Measurements from ENCODE around the gene ST8SIA6. TPM values are rescaled to one million over a fixed set of nuclear protein-coding genes. Genes with fewer than 3 reads are reported as not detected.

The ST8SIA6 gene
- total and polyA plus RNA-seq, 2 of the 8 experiments (the other 6 are each of a cell fraction or from before 2014, with no cell fraction given): 0.70 to 1.1 TPM

DNA sequence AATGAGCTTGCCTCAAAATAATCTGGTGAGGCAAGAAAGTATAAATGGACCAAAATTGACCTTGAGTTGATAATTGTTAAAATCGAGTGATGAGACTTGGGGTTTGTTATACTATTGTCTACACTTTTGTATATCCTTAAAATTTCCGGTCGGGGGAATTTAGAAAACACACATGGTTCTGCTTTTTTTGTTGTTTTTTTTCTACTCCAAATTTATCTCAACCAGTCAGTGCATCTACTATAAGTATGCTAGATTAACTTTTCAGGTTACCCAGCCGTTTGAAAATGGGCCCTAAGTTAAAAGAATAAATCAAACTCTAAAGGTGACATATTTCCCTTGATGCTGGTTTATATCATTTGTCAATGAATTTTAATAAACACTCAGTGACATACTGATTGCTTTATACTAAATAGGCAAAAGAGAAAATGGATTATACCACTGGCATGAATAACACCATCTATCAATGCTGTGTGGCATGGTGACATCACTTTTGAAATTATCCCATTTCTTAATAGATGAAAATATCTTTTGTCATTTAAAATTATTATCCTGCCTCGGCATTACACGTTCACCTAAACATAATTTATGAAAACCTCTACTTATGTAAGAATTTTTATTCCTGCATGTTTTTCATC, 40.3 kb upstream of the ST8SIA6 start:
- CTCF ChIA-PET (ENCODE audit: partially characterized antibody): no interaction called here

More for the DNA sequence above, 40.3 kb upstream of the ST8SIA6 start:
- Histone ChIP-seq H2BK12ac (ENCODE audit: low read depth, low read length) (no peak overlapping the region), H4K20me1 (replicated peaks in 1 of 2; ENCODE audit: control insufficient read depth in 1 of 2, insufficient read depth in 2 of 2, low read length in 2 of 2) (no peaks in the 10 kb centered on the region), H3K27ac (ENCODE audit: low read depth, low read length) (no peak overlapping the region), H2BK15ac (ENCODE audit: low read length) (no peak overlapping the region), H2BK20ac (ENCODE audit: low read length) (no peak overlapping the region), H4K91ac (replicated peaks; ENCODE audit: insufficient read length, low read length) (no peak overlapping the region), H3K23me2 (ENCODE audit: low read depth, low read length) (no peaks in the 10 kb centered on the region), H3K4me1 (replicated peaks in 1 of 4; ENCODE audit: control insufficient read depth in 3 of 4, insufficient read depth in 4 of 4, low read length in 3 of 4) (no peaks in the 10 kb centered on the region), H3K9ac (replicated peaks in 1 of 4; ENCODE audit: extremely low read depth in 1 of 4, low read depth in 3 of 4, low read length in 3 of 4) (no peak overlapping the region), H2BK120ac (replicated peaks; ENCODE audit: low read depth, low read length) (no peak overlapping the region), H3K79me1 (ENCODE audit: low read depth, low read length) (no peaks in the 10 kb centered on the region), H3K79me2 (ENCODE audit: control insufficient read depth in 1 of 2, insufficient read depth in 2 of 2, low read length in 2 of 2) (no peaks in the 10 kb centered on the region), H3K56ac (replicated peaks; ENCODE audit: insufficient read length, low read depth, low read length) (no peak overlapping the region), H3K27me3 (replicated peaks in 1 of 4; ENCODE audit: control insufficient read depth in 3 of 4, extremely low read depth in 1 of 4, insufficient read depth in 3 of 4, low read length in 3 of 4) (no peaks in the 10 kb centered on the region), H4K8ac (ENCODE audit: extremely low read depth, insufficient read depth, low read length) (no peak overlapping the region), H3K23ac (ENCODE audit: insufficient read length) (no peak overlapping the region), H4K5ac (ENCODE audit: insufficient read length, low read depth, low read length) (no peak overlapping the region), H3K4me2 (ENCODE audit: insufficient read depth in 1 of 2, low read depth in 2 of 2, low read length in 2 of 2) (no peak overlapping the region), H3K18ac (ENCODE audit: extremely low read depth, low read length) (no peak overlapping the region), H3K36me3 (ENCODE audit: control insufficient read depth in 2 of 4, insufficient read depth in 4 of 4, low read length in 3 of 4) (no peaks in the 10 kb centered on the region), H3K4ac (replicated peaks; ENCODE audit: insufficient read length, low read depth, low read length) (no peak overlapping the region), H2AFZ (ENCODE audit: low read length) (no peak overlapping the region), H2AK5ac (ENCODE audit: low read depth, low read length) (no peak overlapping the region), H3K9me3 (ENCODE audit: insufficient read depth in 2 of 2, low read depth in 1 of 2, low read length in 1 of 2) (no peaks in the 10 kb centered on the region; a peak in 1 of 4 replicates), H3K4me3 (ENCODE audit: extremely low read depth in 1 of 4, insufficient read depth in 2 of 4, low read depth in 3 of 4, low read length in 4 of 4) (no peak overlapping the region), H2BK5ac (ENCODE audit: low read depth, low read length) (no peak overlapping the region), H3K14ac (ENCODE audit: insufficient read length) (no peak overlapping the region)
- DNase-seq (ENCODE audit: low read depth in 1 of 2, low spot score in 2 of 2): no peak
- TF ChIP-seq, protein P1, sequence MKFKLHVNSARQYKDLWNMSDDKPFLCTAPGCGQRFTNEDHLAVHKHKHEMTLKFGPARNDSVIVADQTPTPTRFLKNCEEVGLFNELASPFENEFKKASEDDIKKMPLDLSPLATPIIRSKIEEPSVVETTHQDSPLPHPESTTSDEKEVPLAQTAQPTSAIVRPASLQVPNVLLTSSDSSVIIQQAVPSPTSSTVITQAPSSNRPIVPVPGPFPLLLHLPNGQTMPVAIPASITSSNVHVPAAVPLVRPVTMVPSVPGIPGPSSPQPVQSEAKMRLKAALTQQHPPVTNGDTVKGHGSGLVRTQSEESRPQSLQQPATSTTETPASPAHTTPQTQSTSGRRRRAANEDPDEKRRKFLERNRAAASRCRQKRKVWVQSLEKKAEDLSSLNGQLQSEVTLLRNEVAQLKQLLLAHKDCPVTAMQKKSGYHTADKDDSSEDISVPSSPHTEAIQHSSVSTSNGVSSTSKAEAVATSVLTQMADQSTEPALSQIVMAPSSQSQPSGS (IDR thresholded peaks at IDR 0.05; ENCODE audit: low read length): no peak
- TF ChIP-seq FOSL1 (IDR thresholded peaks at IDR 0.05; ENCODE audit: insufficient read depth, low read depth, low read length): no peak
- TF ChIP-seq BRCA1 (IDR thresholded peaks at IDR 0.05; ENCODE audit: low read depth, low read length): no peak
- TF ChIP-seq CTBP2 (IDR thresholded peaks at IDR 0.05; ENCODE audit: borderline replicate concordance, insufficient read depth, insufficient read length, low read length): no peak
- TF ChIP-seq KDM4A (IDR thresholded peaks at IDR 0.05; ENCODE audit: low read depth, low read length, severe bottlenecking): no peak
- TF ChIP-seq TCF12 (IDR thresholded peaks at IDR 0.05; ENCODE audit: low read depth, low read length): no peak
- TF ChIP-seq NANOG (IDR thresholded peaks at IDR 0.05; ENCODE audit: insufficient read depth, low read depth, low read length, poor library complexity, severe bottlenecking): no peak
- no peak for TF ChIP-seq HDAC6 (IDR thresholded peaks at IDR 0.05; ENCODE audit: low read depth, low read length)
- WGBS, 2 experiments (ENCODE audit: extremely low coverage in 1 of 2, insufficient coverage in 1 of 2, insufficient read length in 1 of 2, insufficient replicate concordance in 2 of 2, low coverage in 1 of 2, low lambda C conversion rate in 2 of 2, missing lambda C conversion rate in 1 of 2): 86% methylated on average over 6 of the region's 6 CpGs; no CpG with 5 or more reads in 1 of the 2 experiments
- no peak for FAIRE-seq
- POLR2A ChIA-PET (ENCODE audit: partially characterized antibody): interaction anchor here (0.6 kb wide), 1 partner anchor 10 kb away, joined by 3 read pairs; no protein-coding TSS in a partner anchor

Data from H1 (cell line).